DMS53 treated with DMSO at 0.1 percent for 48 hours (cell line): Measurements from ENCODE around the gene TMEM237.
A peak's percentile ranks its signal among the peaks of the same experiment; 100 is the strongest.
"Not testable (repeated sequence)": the region's sequence is repeated elsewhere in the genome, so short reads cannot be mapped to it uniquely, and the experiment has no call there.

Experiments used
- DNase-seq: peaks from one replicate; lab custom pipeline; 2025; ENCODE audit not compliant: unreplicated experiment; lab: John Stamatoyannopoulos, UW

TMEM237 gene

DNA sequence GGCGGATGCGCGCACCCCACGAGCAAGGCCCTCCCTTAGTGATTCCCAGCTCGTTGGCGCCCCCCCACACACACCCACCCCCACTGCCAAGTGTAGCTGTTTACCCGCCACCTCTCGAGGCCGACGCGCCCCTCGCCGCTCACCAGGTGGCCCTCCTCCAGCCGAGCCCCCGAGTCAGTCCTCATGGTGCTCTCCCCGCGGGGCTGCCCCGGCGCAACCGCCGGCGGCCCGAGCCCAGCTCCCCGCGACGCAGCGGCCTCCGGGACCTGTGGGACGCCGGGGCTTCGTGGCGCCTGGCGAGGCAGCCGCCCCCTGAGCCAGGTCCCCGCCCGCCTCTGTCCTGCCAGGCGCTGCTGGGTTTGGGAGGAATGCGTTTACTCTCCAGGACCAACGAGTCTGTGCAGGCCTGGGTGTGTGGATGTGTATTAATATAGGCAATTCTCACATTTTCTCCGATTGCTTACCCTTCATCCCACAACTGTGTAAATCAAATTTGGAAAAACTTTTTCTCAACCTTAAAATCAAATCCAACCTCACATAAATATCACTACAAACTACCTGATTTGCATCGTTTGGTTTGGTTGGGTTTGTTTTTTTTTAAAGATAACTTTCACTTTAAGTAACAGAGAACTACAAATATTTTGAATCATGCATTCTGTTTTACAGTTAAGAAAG lies at the start of gene TMEM237:
TMEM237 (minus strand) TSS at position 288 of the 675 bp plus-strand sequence; CDS start at position 185, 103 bp downstream.
- DNase-seq = peak; percentile 52

GRCh38 chr2:201685156-201685555 lies 41.9 kb upstream of the TMEM237 start:
- DNase-seq = no peak

DNA sequence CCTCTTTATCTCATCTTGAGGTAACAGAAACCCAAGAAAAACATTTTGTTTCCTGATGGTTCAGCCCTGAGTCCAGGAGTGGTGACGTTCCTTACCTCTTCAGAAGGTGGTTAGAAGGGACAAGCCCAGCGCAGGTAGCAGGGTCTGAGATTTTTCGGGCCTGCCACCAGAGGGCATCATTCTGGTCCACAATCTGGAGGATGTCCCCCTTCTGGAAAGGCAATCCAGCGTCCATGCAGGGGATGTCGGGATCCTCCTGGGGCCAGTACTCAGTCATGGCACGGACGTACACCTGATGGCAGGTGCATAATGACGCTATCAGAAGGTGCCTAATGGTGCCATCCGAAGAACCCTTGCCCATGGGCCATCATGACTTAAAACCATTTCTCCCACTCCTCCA lies 37.4 kb upstream of the TMEM237 start:
- DNase-seq = peak; percentile 14

GRCh38 chr2:201678401-201678800 lies 35.1 kb upstream of the TMEM237 start:
- DNase-seq = no peak

GRCh38 chr2:201675454-201675853 lies 32.2 kb upstream of the TMEM237 start:
- no peak for DNase-seq

GRCh38 chr2:201674794-201675193 lies 31.5 kb upstream of the TMEM237 start:
- no peak for DNase-seq

- no peak for DNase-seq
Measured at GRCh38 chr2:201674298-201674697, 31.0 kb upstream of the TMEM237 start.

DNA sequence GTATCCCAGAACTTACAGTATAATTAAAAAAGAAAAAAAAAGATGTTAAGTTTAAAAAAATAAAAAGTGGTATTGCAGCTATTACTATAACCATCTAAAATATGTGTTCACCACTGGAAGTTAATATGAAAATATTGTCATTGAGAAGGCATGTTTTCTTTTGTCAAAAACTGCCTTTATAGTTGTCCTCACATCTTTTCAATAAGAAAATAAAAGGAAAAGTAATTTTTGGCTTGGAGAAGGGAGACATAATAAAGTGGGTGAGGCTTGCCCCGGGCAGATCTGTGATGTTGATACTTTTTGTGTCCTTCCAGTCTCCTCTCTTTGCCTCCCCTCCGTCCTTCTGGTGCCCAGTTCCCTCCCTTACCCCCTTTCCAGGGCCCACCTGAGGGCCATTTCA lies 30.2 kb upstream of the TMEM237 start:
- DNase-seq = no peak

DNA sequence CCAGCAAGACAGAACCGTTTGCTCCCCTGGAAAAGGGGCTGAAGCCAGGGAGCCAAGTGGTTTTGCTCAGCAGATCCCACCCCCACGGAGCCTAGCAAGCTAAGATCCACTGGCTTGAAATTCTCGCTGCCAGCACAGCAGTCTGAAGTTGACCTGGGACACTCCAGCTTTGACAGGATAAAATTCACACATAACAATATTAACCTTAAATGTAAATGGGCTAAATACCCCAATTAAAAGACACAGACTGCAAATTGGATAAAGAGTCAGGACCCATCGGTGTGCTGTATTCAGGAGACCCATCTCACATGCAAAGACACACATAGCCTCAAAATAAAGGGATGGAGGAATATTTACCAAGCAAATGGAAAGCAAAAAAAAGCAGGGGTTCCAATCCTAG lies 27.9 kb upstream of the TMEM237 start:
- not testable (repeated sequence) for DNase-seq

DNA sequence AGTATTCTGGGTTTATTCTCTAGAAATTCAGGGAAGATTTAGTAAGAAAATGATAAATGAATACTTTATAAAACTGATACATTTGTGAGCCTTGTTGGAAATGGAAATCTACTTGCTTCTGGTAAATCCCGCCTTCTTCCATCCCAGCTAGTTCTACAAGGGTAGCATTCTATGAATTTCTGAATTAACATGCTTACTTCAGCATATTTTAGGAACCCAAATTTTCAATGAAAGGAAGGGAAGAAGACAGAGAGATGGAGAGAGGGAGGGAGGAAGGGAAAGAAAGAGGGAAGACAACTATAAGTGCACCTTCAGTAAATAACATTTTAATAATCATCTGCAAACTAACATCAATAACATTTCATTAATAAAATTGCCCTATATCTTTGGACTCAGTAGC lies 26.6 kb upstream of the TMEM237 start:
- no peak for DNase-seq

DNA sequence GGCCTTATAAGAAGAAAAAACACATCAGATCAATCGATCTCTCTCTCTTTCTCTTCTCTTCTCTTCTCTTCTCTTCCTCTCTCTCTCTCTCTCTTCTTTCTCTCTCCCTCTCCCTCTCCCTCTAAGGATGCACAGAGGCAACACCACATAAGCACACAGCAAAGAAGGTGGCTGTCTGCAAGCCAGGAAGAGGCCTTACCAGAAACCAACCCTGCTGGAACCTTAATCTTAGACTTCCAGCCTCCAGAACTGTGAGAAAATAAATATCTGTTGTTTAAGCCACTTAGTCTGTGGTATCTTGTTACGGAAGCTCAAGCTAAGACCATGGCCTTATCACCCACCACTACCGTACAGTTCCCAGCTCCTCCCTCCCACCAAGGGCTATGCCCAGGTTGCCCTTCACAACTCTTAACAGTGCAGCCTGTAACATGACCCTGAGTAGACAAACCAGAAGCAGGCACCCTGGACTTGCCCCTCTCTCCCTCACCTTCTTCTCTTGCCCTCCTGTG lies 25.2 kb upstream of the TMEM237 start:
- no peak for DNase-seq

- no peak for DNase-seq
Measured at GRCh38 chr2:201664334-201664733, 21.0 kb upstream of the TMEM237 start.

DNA sequence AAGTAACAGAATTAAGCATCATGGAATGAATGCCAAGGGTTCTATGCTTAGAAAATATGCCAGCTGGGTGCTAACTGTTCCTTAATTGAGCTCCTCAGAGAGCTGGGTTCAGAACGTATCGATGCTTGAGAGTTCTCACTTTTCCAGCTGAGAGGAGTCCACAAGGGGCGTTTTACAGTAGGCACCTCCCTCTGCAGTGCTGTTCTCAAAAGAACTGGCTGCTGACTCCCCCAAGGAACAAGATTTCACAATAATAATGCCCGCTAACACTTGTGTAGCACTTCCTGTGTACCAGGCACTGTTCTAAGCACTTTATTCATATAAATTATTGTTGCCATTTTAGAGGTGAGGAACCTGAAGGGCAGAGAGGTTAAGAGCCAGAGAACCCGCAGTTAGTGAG lies 18.1 kb upstream of the TMEM237 start:
- DNase-seq = no peak

- DNase-seq = no peak
Measured at GRCh38 chr2:201660293-201660895, 17.1 kb upstream of the TMEM237 start.

DNA sequence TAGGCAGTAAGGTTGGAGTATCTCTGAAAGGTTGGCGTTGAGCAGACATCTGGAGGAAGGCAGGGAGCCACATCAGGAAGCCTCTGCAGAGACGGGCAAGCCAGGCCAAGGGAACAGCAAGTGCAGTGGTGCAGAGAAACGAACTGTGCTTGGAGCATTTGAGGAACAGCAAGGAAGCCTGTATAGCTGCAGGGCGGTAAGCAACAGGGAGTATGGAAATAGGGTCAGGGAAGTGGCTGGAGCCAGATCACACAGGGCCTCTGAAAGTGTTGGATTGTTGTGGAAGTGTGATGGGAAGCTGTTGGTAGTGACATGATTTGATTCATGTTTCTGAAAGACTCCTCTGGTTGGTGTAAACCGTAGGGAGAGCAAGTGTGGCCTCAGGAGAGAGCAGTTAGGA lies 13.4 kb upstream of the TMEM237 start:
- DNase-seq = no peak

- DNase-seq = no peak
Measured at GRCh38 chr2:201656102-201656501, 12.8 kb upstream of the TMEM237 start.

- DNase-seq = no peak
Measured at GRCh38 chr2:201654616-201655384, 11.5 kb upstream of the TMEM237 start.

DNA sequence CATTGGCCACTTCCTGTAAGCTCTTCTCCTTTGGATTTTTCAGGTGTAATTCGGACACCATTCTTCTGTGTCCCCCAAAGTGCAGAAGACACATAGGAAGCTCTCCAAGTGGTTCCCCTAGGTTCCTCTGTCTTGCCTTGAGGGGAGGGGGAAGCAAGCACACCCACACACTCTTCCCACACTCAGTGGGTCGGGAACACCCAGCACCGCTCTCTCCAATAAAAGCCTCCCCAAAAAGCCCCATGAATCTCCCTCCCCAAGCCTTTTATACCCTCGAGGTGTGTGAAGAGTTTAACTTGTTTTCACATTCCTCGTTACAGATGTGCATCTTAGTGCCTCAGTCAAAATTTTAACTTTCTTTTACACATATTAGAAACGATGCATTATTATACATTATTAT lies 9.9 kb upstream of the TMEM237 start:
- no peak for DNase-seq

- DNase-seq = no peak
Measured at GRCh38 chr2:201649442-201649841, 6.1 kb upstream of the TMEM237 start.

DNA sequence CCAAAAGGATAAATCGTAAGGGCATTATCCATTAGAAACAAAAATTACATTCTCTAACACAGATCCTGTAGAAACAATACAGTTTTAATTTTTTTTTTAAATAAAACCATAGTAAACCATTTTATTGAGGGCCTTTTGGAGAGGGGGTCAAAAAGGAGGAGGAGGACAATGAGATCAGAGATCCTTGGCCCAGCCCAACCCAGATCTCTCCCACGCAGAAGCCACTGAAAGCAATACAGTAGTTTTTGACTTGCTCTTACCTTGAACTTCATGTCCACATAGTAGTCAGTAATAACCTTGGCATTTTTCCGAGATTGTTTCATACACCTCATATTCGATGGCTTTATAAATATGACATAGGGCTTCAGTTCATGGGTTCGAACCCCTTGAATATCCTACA lies 4.1 kb upstream of the TMEM237 start:
- DNase-seq = no peak

DNA sequence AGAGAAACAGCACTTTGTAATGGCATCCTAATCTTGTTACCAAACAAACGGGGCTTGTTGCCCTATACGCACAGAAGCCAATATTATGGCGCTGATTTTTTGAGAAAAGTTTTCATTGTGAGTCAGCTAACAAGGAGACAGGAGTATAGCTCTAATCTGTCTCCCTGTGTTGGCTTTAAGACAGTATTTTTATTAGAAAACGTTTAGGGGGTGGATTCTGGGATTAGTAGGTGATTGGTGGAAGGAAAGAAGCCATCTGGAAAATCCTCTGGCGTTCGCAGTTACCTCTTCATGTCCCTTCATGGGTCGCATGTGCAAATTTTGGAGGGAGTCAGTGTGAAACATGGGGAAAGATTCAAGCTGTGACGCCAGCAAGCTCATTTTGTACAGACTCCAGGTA lies 698 bp upstream of the TMEM237 start:
- no peak for DNase-seq
